ENCODE results near the gene ALDH18A1. TPM values are rescaled to one million over a fixed set of nuclear protein-coding genes. Genes with fewer than 3 reads are reported as not detected.
A peak's percentile ranks its signal among the peaks of the same experiment; 100 is the strongest.

ALDH18A1 gene
- total RNA-seq, 3 donors from 2014 or later (not counting 1 experiment from before 2014, with no cell fraction given): 20.7 to 33.4 (median 25.2) TPM

DNA sequence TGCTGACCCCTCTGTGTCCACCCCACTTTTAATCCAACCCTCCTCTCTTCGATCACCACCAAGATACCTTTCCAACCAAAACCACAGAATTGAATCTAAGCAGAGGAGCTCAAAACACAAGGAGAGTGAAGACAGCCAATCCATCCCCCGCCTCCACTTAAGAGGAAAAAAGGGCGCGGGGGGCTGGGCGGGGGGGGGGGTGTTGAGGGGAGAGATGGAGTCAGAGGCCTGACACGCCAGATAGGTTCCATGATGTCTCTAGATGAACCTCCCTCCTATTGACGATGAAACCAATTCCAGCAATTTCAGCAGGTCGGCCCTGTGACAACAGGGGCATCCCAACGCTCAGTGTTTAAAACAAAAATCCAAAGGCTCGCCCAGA is 96.6 kb downstream of the ALDH18A1 start:
- DNase-seq (no peak), ATAC-seq (no peak)
- Mint-ChIP-seq H3K36me3 (no peaks in the 10 kb centered on the region), H3K27me3 (ENCODE audit: low read depth in 2 of 2) (peaks cover 0 to 13% of the 10 kb centered on the region in 2 donors), H3K27ac (peak overlapping the region in 1 of 2 donors; percentile 90), H3K9me3 (no peaks in the 10 kb centered on the region), H3K4me1 (peaks cover 14 to 15% of the 10 kb centered on the region in 2 donors), H3K4me3 (peak overlapping the region; percentile 98)
- intact Hi-C loops (cut with micrococcal nuclease): no loop called here
- Histone ChIP-seq H3K36me3 (ENCODE audit: control insufficient read depth, insufficient read depth, low read length) (no peaks in the 10 kb centered on the region), H3K27ac (ENCODE audit: low read length) (no peak overlapping the region), H3K27me3 (ENCODE audit: control insufficient read depth, insufficient read depth, low read length) (no peaks in the 10 kb centered on the region), H3K9me3 (ENCODE audit: control insufficient read depth, insufficient read depth, low read length) (no peaks in the 10 kb centered on the region), H3K4me3 (ENCODE audit: low read length) (no peak overlapping the region), H3K4me1 (ENCODE audit: control insufficient read depth, insufficient read depth, low read length) (peaks cover 12% of the 10 kb centered on the region)
- TF ChIP-seq CTCF (IDR thresholded peaks at IDR 0.05): no peak
- 89% methylated on average over 5 of the region's 10 CpGs for WGBS (ENCODE audit: insufficient coverage)

GRCh38 chr10:95559471-95559870 is 97.0 kb downstream of the ALDH18A1 start:
- Mint-ChIP-seq H3K27ac (peak overlapping the region in 1 of 2 donors; percentile 90), H3K4me3 (peak overlapping the region; percentile 65), H3K9me3 (no peaks in the 10 kb centered on the region), H3K36me3 (no peaks in the 10 kb centered on the region), H3K27me3 (ENCODE audit: low read depth in 2 of 2) (peaks cover 0 to 13% of the 10 kb centered on the region in 2 donors), H3K4me1 (peaks cover 14 to 15% of the 10 kb centered on the region in 2 donors)
- H3K4me3 ChIP-seq (ENCODE audit: low read length): no peak overlapping the region
- no peaks in the 10 kb centered on the region for H3K36me3 ChIP-seq (ENCODE audit: control insufficient read depth, insufficient read depth, low read length)
- ATAC-seq: no peak
- intact Hi-C loops (cut with micrococcal nuclease): no loop called here
- no peak overlapping the region for H3K27ac ChIP-seq (ENCODE audit: low read length)
- H3K9me3 ChIP-seq (ENCODE audit: control insufficient read depth, insufficient read depth, low read length): no peaks in the 10 kb centered on the region
- WGBS (ENCODE audit: insufficient coverage): 76% methylated on average over 4 of the region's 4 CpGs
- no peak for TF ChIP-seq CTCF (IDR thresholded peaks at IDR 0.05)
- H3K27me3 ChIP-seq (ENCODE audit: control insufficient read depth, insufficient read depth, low read length): no peaks in the 10 kb centered on the region
- H3K4me1 ChIP-seq (ENCODE audit: control insufficient read depth, insufficient read depth, low read length): peaks cover 12% of the 10 kb centered on the region
- DNase-seq: no peak

DNA sequence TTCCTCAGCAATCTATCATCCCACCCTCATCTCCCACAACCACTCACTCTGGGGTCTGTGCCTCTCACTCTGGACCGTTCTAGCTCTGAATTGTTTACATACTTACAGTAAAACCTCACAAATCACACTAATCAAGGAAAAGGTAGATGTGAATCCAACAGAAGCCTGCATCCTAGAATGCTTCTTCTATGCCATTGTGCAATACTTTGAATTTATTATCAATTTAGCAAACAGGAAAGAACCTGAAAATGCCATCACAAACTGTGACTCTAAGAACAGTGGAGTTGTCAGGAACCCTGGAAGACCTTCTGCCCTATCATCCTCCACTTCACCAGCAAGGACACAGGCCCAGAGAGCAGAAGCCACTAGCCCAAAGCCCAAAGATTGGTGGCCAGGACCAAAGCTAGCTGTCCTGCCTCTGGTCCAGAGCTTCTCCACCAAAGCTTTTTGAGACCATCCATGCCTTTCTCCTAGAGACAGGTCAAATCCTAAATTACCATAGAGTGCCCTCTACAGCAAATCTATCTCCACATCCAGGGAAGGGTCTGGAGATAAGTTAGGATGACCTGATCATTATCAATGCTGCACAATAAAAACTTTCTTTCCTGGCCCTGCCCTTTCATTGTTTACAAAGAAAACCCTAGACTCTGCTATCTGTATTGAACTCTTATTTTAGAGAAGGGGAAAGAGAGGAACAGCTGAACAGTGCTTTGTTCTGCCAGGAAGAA is 97.8 kb downstream of the ALDH18A1 start:
- Mint-ChIP-seq H3K36me3 (no peaks in the 10 kb centered on the region), H3K4me1 (peaks cover 14 to 15% of the 10 kb centered on the region in 2 donors), H3K4me3 (peak overlapping the region; percentile 65), H3K27ac (peak overlapping the region in 1 of 2 donors; percentile 6), H3K27me3 (ENCODE audit: low read depth in 2 of 2) (peaks cover 0 to 13% of the 10 kb centered on the region in 2 donors), H3K9me3 (no peaks in the 10 kb centered on the region)
- intact Hi-C loops (cut with micrococcal nuclease): no loop called here
- Histone ChIP-seq H3K9me3 (ENCODE audit: control insufficient read depth, insufficient read depth, low read length) (no peaks in the 10 kb centered on the region), H3K4me3 (ENCODE audit: low read length) (no peak overlapping the region), H3K36me3 (ENCODE audit: control insufficient read depth, insufficient read depth, low read length) (no peaks in the 10 kb centered on the region), H3K27ac (ENCODE audit: low read length) (no peak overlapping the region), H3K4me1 (ENCODE audit: control insufficient read depth, insufficient read depth, low read length) (peaks cover 12% of the 10 kb centered on the region), H3K27me3 (ENCODE audit: control insufficient read depth, insufficient read depth, low read length) (no peaks in the 10 kb centered on the region)
- DNase-seq (no peak), ATAC-seq (no peak)
- 56% methylated on average over 1 of the region's 1 CpG for WGBS (ENCODE audit: insufficient coverage)
- no peak for TF ChIP-seq CTCF (IDR thresholded peaks at IDR 0.05)
